GM06990 (cell line): ENCODE data around the gene SLC2A4.
A peak's percentile ranks its signal among the peaks of the same experiment; 100 is the strongest.

Source experiments
- DNase-seq: peaks from one replicate; pipeline ENCODE4 v3.0.0-alpha.2; 2011; ENCODE audit not compliant: insufficient read length; ENCODE audit errors: extremely low read depth
- H3K27me3 ChIP-seq: replicated peaks from 2 replicates; pipeline ENCODE4 v1.6.0; 2011; ENCODE audit warnings: low read length; ENCODE audit not compliant: control insufficient read depth, insufficient read depth
- H3K36me3 ChIP-seq: 2 replicates; pipeline ENCODE4 v1.5.1; 2011; ENCODE audit warnings: low read length; ENCODE audit not compliant: control insufficient read depth, insufficient read depth
- H3K4me3 ChIP-seq: replicated peaks from 2 replicates; pipeline ENCODE4 v1.5.1; 2011; ENCODE audit warnings: low read depth, mild to moderate bottlenecking, control low read depth, low read length
- CTCF ChIP-seq: IDR thresholded peaks from 2 replicates; pipeline ENCODE4 v1.5.1; 2011; ENCODE audit warnings: low read length, control low read depth, mild to moderate bottlenecking, inconsistent platforms; ENCODE audit not compliant: insufficient read depth, poor library complexity, severe bottlenecking

Gene SLC2A4

GRCh38 chr17:7251661-7252175 lies 29.8 kb upstream of the SLC2A4 start, which contains the start of gene CTDNEP1:
Gene CTDNEP1, minus strand, starts transcription at chr17:7251734. Its CDS starts 438 bp downstream, at chr17:7251296.
- no peak for TF ChIP-seq CTCF
- H3K36me3 ChIP-seq: peaks cover 10% of the 10 kb centered on the region
- DNase-seq: peak; percentile 99
- no peaks in the 10 kb centered on the region for H3K27me3 ChIP-seq
- peak within 1 kb of the TSS; percentile 92 for H3K4me3 ChIP-seq

- Histone ChIP-seq H3K4me3 (peak within 1 kb of the TSS; percentile 92), H3K27me3 (no peaks in the 10 kb centered on the region), H3K36me3 (peaks cover 13% of the 10 kb centered on the region)
- DNase-seq: no peak
- peak; percentile 25 for TF ChIP-seq CTCF
Measured at GRCh38 chr17:7252176-7253043, 29.1 kb upstream of the SLC2A4 start, which contains the start of gene ELP5. Gene ELP5, plus strand, starts transcription at chr17:7252215. Its CDS starts 336 bp downstream, at chr17:7252551.

GRCh38 chr17:7253082-7253481 lies 28.4 kb upstream of the SLC2A4 start:
- TF ChIP-seq CTCF: no peak
- H3K27me3 ChIP-seq: no peaks in the 10 kb centered on the region
- H3K4me3 ChIP-seq: peak overlapping the region; percentile 92
- DNase-seq: no peak
- H3K36me3 ChIP-seq: peaks cover 14% of the 10 kb centered on the region

GRCh38 chr17:7254511-7254910 lies 27.0 kb upstream of the SLC2A4 start:
- Histone ChIP-seq H3K36me3 (peaks cover 18% of the 10 kb centered on the region), H3K27me3 (no peaks in the 10 kb centered on the region), H3K4me3 (no peak overlapping the region)
- TF ChIP-seq CTCF: no peak
- no peak for DNase-seq

GRCh38 chr17:7256766-7257456 lies 24.6 kb upstream of the SLC2A4 start:
- no peak for TF ChIP-seq CTCF

More at GRCh38 chr17:7256766-7257456, 24.6 kb upstream of the SLC2A4 start:
- Histone ChIP-seq H3K27me3 (no peaks in the 10 kb centered on the region), H3K4me3 (no peak overlapping the region), H3K36me3 (peaks cover 20% of the 10 kb centered on the region)
- no peak for DNase-seq
